Mammary epithelial cell (primary cell): ENCODE measurements around the gene TAF3.

ENCODE experiments used
- EZH2 ChIP-seq: IDR thresholded peaks from 2 replicates; pipeline ENCODE4 v1.6.1; 2012; ENCODE audit warnings: low read length, inconsistent platforms, borderline replicate concordance
- TF ChIP-seq, protein P1 (sequence below), 2 donors: IDR thresholded peaks in 1 of 2; conservative IDR thresholded peaks in 1 of 2; 2 replicates each; pipeline ENCODE4 v1.5.1; 2011 to 2012; ENCODE audit warnings: inconsistent platforms in 2 of 2, low read length in 2 of 2, mild to moderate bottlenecking in 2 of 2, control low read depth in 1 of 2, low read depth in 1 of 2; ENCODE audit not compliant: insufficient read depth in 1 of 2; ENCODE audit errors: extremely low read depth in 1 of 2

DNA sequence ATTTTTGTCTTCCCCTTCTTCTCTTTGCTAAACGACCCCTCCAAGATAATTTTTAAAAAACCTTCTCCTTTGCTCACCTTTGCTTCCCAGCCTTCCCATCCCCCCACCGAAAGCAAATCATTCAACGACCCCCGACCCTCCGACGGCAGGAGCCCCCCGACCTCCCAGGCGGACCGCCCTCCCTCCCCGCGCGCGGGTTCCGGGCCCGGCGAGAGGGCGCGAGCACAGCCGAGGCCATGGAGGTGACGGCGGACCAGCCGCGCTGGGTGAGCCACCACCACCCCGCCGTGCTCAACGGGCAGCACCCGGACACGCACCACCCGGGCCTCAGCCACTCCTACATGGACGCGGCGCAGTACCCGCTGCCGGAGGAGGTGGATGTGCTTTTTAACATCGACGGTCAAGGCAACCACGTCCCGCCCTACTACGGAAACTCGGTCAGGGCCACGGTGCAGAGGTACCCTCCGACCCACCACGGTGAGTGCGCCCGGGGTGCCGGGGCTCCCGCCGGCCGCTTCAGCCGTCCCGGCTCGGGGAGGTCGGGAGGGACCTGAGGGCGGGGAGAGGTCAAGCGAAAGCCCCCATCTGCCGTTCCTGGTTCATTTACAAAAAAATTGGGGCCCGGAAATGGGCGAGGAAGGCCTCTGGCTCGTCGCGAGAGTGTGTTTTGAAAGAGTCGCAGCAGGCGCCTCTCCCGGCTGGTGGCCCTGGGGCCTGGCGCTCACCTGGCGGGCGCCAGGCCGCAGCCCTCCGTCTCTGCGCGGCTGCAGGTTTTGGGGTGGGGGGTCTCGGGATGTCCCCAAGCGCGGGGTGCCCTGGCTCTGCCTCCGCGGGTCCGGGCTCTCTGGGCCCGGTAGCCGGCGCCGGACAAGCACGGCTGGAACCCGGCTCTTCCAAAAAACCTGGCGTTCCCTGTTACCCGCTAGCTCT, 237.4 kb downstream of the TAF3 start:
- TF ChIP-seq, protein P1, sequence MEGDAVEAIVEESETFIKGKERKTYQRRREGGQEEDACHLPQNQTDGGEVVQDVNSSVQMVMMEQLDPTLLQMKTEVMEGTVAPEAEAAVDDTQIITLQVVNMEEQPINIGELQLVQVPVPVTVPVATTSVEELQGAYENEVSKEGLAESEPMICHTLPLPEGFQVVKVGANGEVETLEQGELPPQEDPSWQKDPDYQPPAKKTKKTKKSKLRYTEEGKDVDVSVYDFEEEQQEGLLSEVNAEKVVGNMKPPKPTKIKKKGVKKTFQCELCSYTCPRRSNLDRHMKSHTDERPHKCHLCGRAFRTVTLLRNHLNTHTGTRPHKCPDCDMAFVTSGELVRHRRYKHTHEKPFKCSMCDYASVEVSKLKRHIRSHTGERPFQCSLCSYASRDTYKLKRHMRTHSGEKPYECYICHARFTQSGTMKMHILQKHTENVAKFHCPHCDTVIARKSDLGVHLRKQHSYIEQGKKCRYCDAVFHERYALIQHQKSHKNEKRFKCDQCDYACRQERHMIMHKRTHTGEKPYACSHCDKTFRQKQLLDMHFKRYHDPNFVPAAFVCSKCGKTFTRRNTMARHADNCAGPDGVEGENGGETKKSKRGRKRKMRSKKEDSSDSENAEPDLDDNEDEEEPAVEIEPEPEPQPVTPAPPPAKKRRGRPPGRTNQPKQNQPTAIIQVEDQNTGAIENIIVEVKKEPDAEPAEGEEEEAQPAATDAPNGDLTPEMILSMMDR (conservative IDR thresholded peaks at IDR 0.05 in 1 of 2, IDR thresholded peaks at IDR 0.05 in 1 of 2; ENCODE audit: extremely low read depth in 1 of 2, insufficient read depth in 1 of 2, low read depth in 1 of 2, low read length in 2 of 2): no peak
- TF ChIP-seq EZH2: no peak
